GM19452 (cell line): ENCODE results near the gene GRK7.
A peak's percentile ranks its signal among the peaks of the same experiment; 100 is the strongest.

Experiments
- ATAC-seq: cut with Tn5 transposase; IDR thresholded peaks from one replicate; pipeline ENCODE4 v1.9.1; 2021; ENCODE audit not compliant: unreplicated experiment

The GRK7 gene

GRCh38 chr3:141763088-141763750, at the start of gene GRK7:
TSS of gene GRK7 (plus strand) at chr3:141763408. CDS start at chr3:141778285, 14,877 bp downstream.
- no peak for ATAC-seq

- ATAC-seq: no peak
These were observed 48.5 kb upstream of the GRK7 start for GRCh38 chr3:141714671-141715070.

- ATAC-seq: no peak
These were observed 41.1 kb upstream of the GRK7 start for GRCh38 chr3:141722081-141722480.

GRCh38 chr3:141722648-141723047, 40.6 kb upstream of the GRK7 start:
- ATAC-seq: no peak

GRCh38 chr3:141723255-141723654, 40.0 kb upstream of the GRK7 start:
- ATAC-seq: no peak

GRCh38 chr3:141724186-141724585, 39.0 kb upstream of the GRK7 start:
- ATAC-seq: no peak

GRCh38 chr3:141725036-141725435, 38.2 kb upstream of the GRK7 start:
- no peak for ATAC-seq

GRCh38 chr3:141726483-141726882, 36.7 kb upstream of the GRK7 start:
- no peak for ATAC-seq

- ATAC-seq: no peak
These were observed 34.8 kb upstream of the GRK7 start for GRCh38 chr3:141728355-141728892.

GRCh38 chr3:141729240-141729639, 34.0 kb upstream of the GRK7 start:
- no peak for ATAC-seq

- no peak for ATAC-seq
These were observed 28.0 kb upstream of the GRK7 start for GRCh38 chr3:141735176-141735575.

- no peak for ATAC-seq
These were observed 27.3 kb upstream of the GRK7 start for GRCh38 chr3:141735770-141736465.

GRCh38 chr3:141737093-141737492, 26.1 kb upstream of the GRK7 start:
- ATAC-seq: no peak

GRCh38 chr3:141737678-141738021, 25.6 kb upstream of the GRK7 start:
- ATAC-seq: no peak

GRCh38 chr3:141738022-141738890, 25.0 kb upstream of the GRK7 start, which contains the start of gene RNF7:
TSS of gene RNF7 (plus strand) at chr3:141738298. CDS start at chr3:141738342, 44 bp downstream.
- ATAC-seq: peak; percentile 93

GRCh38 chr3:141738891-141739363, 24.3 kb upstream of the GRK7 start:
- ATAC-seq: no peak

GRCh38 chr3:141739731-141740130, 23.5 kb upstream of the GRK7 start:
- ATAC-seq: no peak

- no peak for ATAC-seq
These were observed 22.9 kb upstream of the GRK7 start for GRCh38 chr3:141740349-141740748.

GRCh38 chr3:141743305-141743704, 19.9 kb upstream of the GRK7 start:
- no peak for ATAC-seq

- no peak for ATAC-seq
These were observed 16.2 kb upstream of the GRK7 start for GRCh38 chr3:141746962-141747361.

- no peak for ATAC-seq
These were observed 9.8 kb upstream of the GRK7 start for GRCh38 chr3:141753399-141753798.
